Panc1 (cell line): Measurements from ENCODE around the gene SMIM10L2A. TPM values are rescaled to one million over a fixed set of nuclear protein-coding genes. Genes with fewer than 3 reads are reported as not detected.

Experiments used
- ATAC-seq: fragments of 200-7000 bp; cut with Tn5 transposase; 2 replicates; pipeline ENCODE4 v1.9.1; 2020; ENCODE audit warnings: mild to moderate bottlenecking, moderate library complexity
- BruUV-seq: library from RNA; stranded (reverse); fragments of 400-500 nt; replicated peaks from 2 replicates; lab custom pipeline; 2021; lab: Mats Ljungman, UMichigan
- CTCF ChIA-PET: fragments of 300-600 bp; sonication (Branson Sonifier 250); formaldehyde crosslinking; loops from one replicate; lab custom pipeline; 2022; ENCODE audit warnings: antibody characterized with exemption; lab: Charles Lee
- POLR2A ChIA-PET: fragments of 300-600 bp; sonication (Branson Sonifier 250); formaldehyde crosslinking; loops from one replicate; lab custom pipeline; 2022; ENCODE audit warnings: antibody characterized with exemption; lab: Charles Lee
- DNase-seq: peaks from one replicate; pipeline ENCODE4 v3.0.0-alpha.2; 2010; ENCODE audit warnings: low read depth, low spot score
- H3K27ac ChIP-seq: 2 replicates; pipeline ENCODE4 v1.5.1; 2011; ENCODE audit warnings: mild to moderate bottlenecking, low read length, inconsistent platforms
- H3K27me3 ChIP-seq: fragments of 200-500 bp; sonication (Bioruptor generic); 2 replicates; pipeline ENCODE4 v1.6.0; 2014; ENCODE audit warnings: low read length, inconsistent platforms; ENCODE audit not compliant: control insufficient read depth, insufficient read depth
- H3K36me3 ChIP-seq: fragments of 200-500 bp; sonication (Bioruptor generic); 2 replicates; pipeline ENCODE4 v1.5.1; 2014; ENCODE audit warnings: inconsistent platforms, mild to moderate bottlenecking, low read length, moderate library complexity; ENCODE audit not compliant: control insufficient read depth, insufficient read depth
- H3K4me1 ChIP-seq: 2 replicates; pipeline ENCODE4 v1.5.1; 2011; ENCODE audit warnings: inconsistent platforms, mild to moderate bottlenecking, low read length, moderate library complexity; ENCODE audit not compliant: control insufficient read depth, insufficient read depth
- H3K4me3 ChIP-seq, 2 experiments: 2 replicates each; pipeline ENCODE4 v1.5.1; 2011 to 2012; ENCODE audit warnings: low read depth in 2 of 2, low read length in 2 of 2, mild to moderate bottlenecking in 2 of 2, inconsistent platforms in 1 of 2, moderate library complexity in 1 of 2
- H3K9me3 ChIP-seq: fragments of 200-500 bp; sonication (Bioruptor generic); 2 replicates; pipeline ENCODE4 v1.5.1; 2014; ENCODE audit warnings: low read depth, mild to moderate bottlenecking, inconsistent platforms, low read length, moderate library complexity; ENCODE audit not compliant: control insufficient read depth, insufficient read depth
- CTCF ChIP-seq: fragments of 450-650 bp; IDR thresholded peaks from 2 replicates; pipeline ENCODE4 v1.5.1; 2017; ENCODE audit warnings: mild to moderate bottlenecking
- POLR2AphosphoS5 ChIP-seq: IDR thresholded peaks from 2 replicates; pipeline ENCODE4 v1.6.1; 2012; ENCODE audit warnings: mild to moderate bottlenecking, low read depth, low read length, moderate library complexity
- REST ChIP-seq, 2 experiments: IDR thresholded peaks; 2 replicates each; pipeline ENCODE4 v1.6.1; 2011 to 2012; ENCODE audit warnings: low read depth in 2 of 2, control low read depth in 1 of 2, low read length in 1 of 2, mild to moderate bottlenecking in 1 of 2, moderate library complexity in 1 of 2; ENCODE audit not compliant: insufficient read depth in 1 of 2
- SIN3A ChIP-seq: IDR thresholded peaks from 2 replicates; pipeline ENCODE4 v1.6.1; 2012; ENCODE audit warnings: low read depth, mild to moderate bottlenecking, low read length, moderate library complexity, borderline replicate concordance; ENCODE audit not compliant: insufficient read depth
- TCF7L2 ChIP-seq: IDR thresholded peaks from 2 replicates; pipeline ENCODE4 v1.6.1; 2011; ENCODE audit warnings: mild to moderate bottlenecking, low read depth, low read length, inconsistent platforms
- in situ Hi-C: cut with HindIII; loops from 2 replicates; pipeline ENCODE4 v1.10.0; 2016; ENCODE audit warnings: low sequenced_read_pairs, low pct_unique_long_range_greater_than_20kb
- intact Hi-C: fragments of 100-400 bp; cut with micrococcal nuclease; formaldehyde crosslinking; loops from one replicate; pipeline ENCODE4 v1.10.0; 2022; ENCODE audit not compliant: unreplicated experiment
- total RNA-seq: library from RNA; stranded (reverse); gene quantifications from one replicate; pipeline ENCODE4 v1.2.1, GENCODE V29; 2021; ENCODE audit not compliant: unreplicated experiment

SMIM10L2A gene
- total RNA-seq, 1 experiment from 2014 or later, result 0.36 TPM

GRCh38 chrX:135436456-135436855, 14.7 kb downstream of the SMIM10L2A start:
- H3K27me3 ChIP-seq, result peaks cover 3% of the 10 kb centered on the region; the same call in 1 of the 2 replicates
- ATAC-seq (no peak), DNase-seq (no peak)
- in situ Hi-C loops, result no loop called here
- no peak overlapping the region for H3K27ac ChIP-seq
- CTCF ChIA-PET, result no interaction called here
- no peaks in the 10 kb centered on the region for H3K9me3 ChIP-seq
- no peaks in the 10 kb centered on the region for H3K4me1 ChIP-seq
- H3K36me3 ChIP-seq, result no peaks in the 10 kb centered on the region
- intact Hi-C loops, result no loop called here
- no peak overlapping the region for H3K4me3 ChIP-seq
- POLR2A ChIA-PET, result no interaction called here
- TF ChIP-seq REST (IDR thresholded peaks at IDR 0.05; ENCODE audit: insufficient read depth in 1 of 2, low read depth in 2 of 2, low read length in 1 of 2), result no peak
- TF ChIP-seq SIN3A, result no peak
- no peak for TF ChIP-seq POLR2AphosphoS5
- no peak for TF ChIP-seq TCF7L2
- TF ChIP-seq CTCF, result no peak
- BruUV-seq, result no TSS peak

GRCh38 chrX:135436966-135437866, 15.5 kb downstream of the SMIM10L2A start:
- in situ Hi-C loops, result no loop called here
- Histone ChIP-seq H3K27ac (no peak overlapping the region), H3K9me3 (no peaks in the 10 kb centered on the region), H3K27me3 (no peaks in the 10 kb centered on the region), H3K36me3 (no peaks in the 10 kb centered on the region), H3K4me1 (no peaks in the 10 kb centered on the region), H3K4me3 (no peak overlapping the region)
- ATAC-seq, result no peak
- TF ChIP-seq SIN3A, result no peak
- TF ChIP-seq CTCF, result no peak
- TF ChIP-seq REST (IDR thresholded peaks at IDR 0.05; ENCODE audit: insufficient read depth in 1 of 2, low read depth in 2 of 2, low read length in 1 of 2), result no peak
- TF ChIP-seq POLR2AphosphoS5, result no peak
- no peak for TF ChIP-seq TCF7L2
- ChIA-PET POLR2A (no interaction called here), CTCF (no interaction called here)
- no TSS peak for BruUV-seq
- DNase-seq, result no peak
- intact Hi-C loops, result no loop called here
